CD14-positive monocyte (primary cell): ENCODE data around the gene ZNF335. TPM values are rescaled to one million over a fixed set of nuclear protein-coding genes. Genes with fewer than 3 reads are reported as not detected.
A peak's percentile ranks its signal among the peaks of the same experiment; 100 is the strongest.

Experiments used
- DNase-seq, 3 donors: peaks; one replicate each; pipeline ENCODE4 v3.0.0-alpha.2; 2011 to 2022
- H2AFZ ChIP-seq: 2 replicates; pipeline ENCODE4 v1.6.0; 2012; ENCODE audit warnings: mild to moderate bottlenecking, low read depth, low read length, inconsistent platforms; ENCODE audit not compliant: insufficient read depth, poor library complexity, severe bottlenecking
- H3K27ac ChIP-seq, 2 donors: 1 replicate in 1 of 2; 2 replicates in 1 of 2; pipeline ENCODE4 v1.5.1; 2012 to 2013; ENCODE audit warnings: low read length in 2 of 2, control low read depth in 1 of 2, inconsistent platforms in 1 of 2, low read depth in 1 of 2, mild to moderate bottlenecking in 1 of 2
- H3K27me3 ChIP-seq, 2 donors: one replicate each; pipeline versions ENCODE4 v1.6.0 to v1.6.1; 2011 to 2013; ENCODE audit warnings: low read length in 2 of 2; ENCODE audit not compliant: control insufficient read depth in 2 of 2, insufficient read depth in 2 of 2
- H3K36me3 ChIP-seq, 2 donors: replicated peaks in 1 of 2; 1 replicate in 1 of 2; 2 replicates in 1 of 2; pipeline versions ENCODE4 v1.5.1 to v1.6.1; 2012 to 2013; ENCODE audit warnings: low read length in 2 of 2, control low read depth in 1 of 2, inconsistent platforms in 1 of 2, mild to moderate bottlenecking in 1 of 2; ENCODE audit not compliant: insufficient read depth in 2 of 2, control insufficient read depth in 1 of 2
- H3K4me1 ChIP-seq, 2 donors: 1 replicate in 1 of 2; 2 replicates in 1 of 2; pipeline versions ENCODE4 v1.5.1 to v1.6.1; 2012 to 2013; ENCODE audit warnings: low read length in 2 of 2, control low read depth in 1 of 2, inconsistent platforms in 1 of 2, mild to moderate bottlenecking in 1 of 2, moderate library complexity in 1 of 2; ENCODE audit not compliant: insufficient read depth in 2 of 2, control insufficient read depth in 1 of 2
- H3K4me2 ChIP-seq: replicated peaks from 2 replicates; pipeline ENCODE3; 2012; ENCODE audit warnings: low read length, moderate library complexity, mild to moderate bottlenecking; ENCODE audit not compliant: poor library complexity, severe bottlenecking; ENCODE audit errors: extremely low read depth
- H3K4me3 ChIP-seq, 3 experiments: fragments of 200-600 bp in 1 of 3; sonication (generic) in 1 of 3; replicated peaks in 1 of 3; 1 replicate in 2 of 3; 2 replicates in 1 of 3; pipeline ENCODE4 v1.5.1; 2011 to 2013; ENCODE audit warnings: low read length in 3 of 3, mild to moderate bottlenecking in 3 of 3, control low read depth in 2 of 3, low read depth in 2 of 3, inconsistent platforms in 1 of 3, moderate library complexity in 1 of 3
- H3K79me2 ChIP-seq: 2 replicates; pipeline ENCODE4 v1.6.0; 2012; ENCODE audit warnings: mild to moderate bottlenecking, control low read depth, inconsistent platforms, low read length, moderate library complexity; ENCODE audit not compliant: insufficient read depth
- H3K9ac ChIP-seq: 2 replicates; pipeline ENCODE4 v1.6.0; 2017; ENCODE audit warnings: low read length, mild to moderate bottlenecking; ENCODE audit not compliant: insufficient read depth, poor library complexity, severe bottlenecking
- H3K9me3 ChIP-seq, 2 donors: replicated peaks in 1 of 2; 1 replicate in 1 of 2; 2 replicates in 1 of 2; pipeline versions ENCODE4 v1.5.1 to v1.6.1; 2012 to 2013; ENCODE audit warnings: low read length in 2 of 2, control low read depth in 1 of 2; ENCODE audit not compliant: control insufficient read depth in 1 of 2, insufficient read depth in 1 of 2
- H4K20me1 ChIP-seq: 2 replicates; pipeline ENCODE4 v1.6.0; 2012; ENCODE audit warnings: mild to moderate bottlenecking, low read length, control low read depth, moderate library complexity; ENCODE audit not compliant: insufficient read depth
- H3K27ac Mint-ChIP-seq, 7 donors: one replicate each; pipeline ENCODE4 v1.8.0; 2020; ENCODE audit warnings: mild to moderate bottlenecking in 7 of 7, mixed read lengths in 7 of 7, moderate library complexity in 6 of 7, inconsistent platforms in 2 of 7
- H3K27me3 Mint-ChIP-seq, 3 donors: one replicate each; pipeline ENCODE4 v1.8.0; 2021 to 2022; ENCODE audit warnings: low read depth in 3 of 3, mild to moderate bottlenecking in 3 of 3, mixed read lengths in 3 of 3, moderate library complexity in 3 of 3, inconsistent platforms in 1 of 3
- H3K36me3 Mint-ChIP-seq, 2 donors: one replicate each; pipeline ENCODE4 v1.8.0; 2020; ENCODE audit warnings: mixed read lengths in 2 of 2, inconsistent platforms in 1 of 2, mild to moderate bottlenecking in 1 of 2
- H3K4me1 Mint-ChIP-seq: one replicate; pipeline ENCODE4 v1.8.0; 2020; ENCODE audit warnings: mild to moderate bottlenecking, mixed read lengths
- H3K4me3 Mint-ChIP-seq, 2 donors: one replicate each; pipeline ENCODE4 v1.8.0; 2020; ENCODE audit warnings: mild to moderate bottlenecking in 2 of 2, mixed read lengths in 2 of 2, moderate library complexity in 1 of 2
- H3K9me3 Mint-ChIP-seq, 7 donors: one replicate each; pipeline ENCODE4 v1.8.0; 2020 to 2022; ENCODE audit warnings: mixed read lengths in 7 of 7, mild to moderate bottlenecking in 6 of 7, moderate library complexity in 6 of 7, inconsistent platforms in 2 of 7
- WGBS: methylation state at CpG from one replicate; pipeline ENCODE4 v1.1.5; 2013; ENCODE audit warnings: missing lambda C conversion rate; ENCODE audit not compliant: insufficient coverage; 5-methylcytosine and 5-hydroxymethylcytosine counted together
- intact Hi-C, 2 donors: fragments of 100-400 bp; cut with micrococcal nuclease; formaldehyde crosslinking; loops; one replicate each; pipeline versions ENCODE4 v1.15.0 to v1.15.1; 2023
- polyA plus RNA-seq, 3 donors: library from polyadenylated mRNA; depleted of rRNA in 1 of 3; unstranded in 2 of 3; stranded (reverse) in 1 of 3; fragments of 300-500 nt in 2 of 3; fragments of >200 nt in 1 of 3; fragmentation: Illumina TruSeq in 2 of 3; gene quantifications; 1 replicate in 2 of 3; 2 replicates in 1 of 3; pipeline ENCODE4 v1.2.3, GENCODE V29; 2012 to 2021
- TF ChIP-seq, protein P1 (sequence below): fragments of 200-600 bp; IDR thresholded peaks from one replicate; pipeline ENCODE4 v1.8.0; 2022; ENCODE audit warnings: antibody characterized with exemption, mild to moderate bottlenecking

Gene ZNF335
- polyA plus RNA-seq, 3 donors = 2.7 to 39.6 (median 3.1) TPM

DNA sequence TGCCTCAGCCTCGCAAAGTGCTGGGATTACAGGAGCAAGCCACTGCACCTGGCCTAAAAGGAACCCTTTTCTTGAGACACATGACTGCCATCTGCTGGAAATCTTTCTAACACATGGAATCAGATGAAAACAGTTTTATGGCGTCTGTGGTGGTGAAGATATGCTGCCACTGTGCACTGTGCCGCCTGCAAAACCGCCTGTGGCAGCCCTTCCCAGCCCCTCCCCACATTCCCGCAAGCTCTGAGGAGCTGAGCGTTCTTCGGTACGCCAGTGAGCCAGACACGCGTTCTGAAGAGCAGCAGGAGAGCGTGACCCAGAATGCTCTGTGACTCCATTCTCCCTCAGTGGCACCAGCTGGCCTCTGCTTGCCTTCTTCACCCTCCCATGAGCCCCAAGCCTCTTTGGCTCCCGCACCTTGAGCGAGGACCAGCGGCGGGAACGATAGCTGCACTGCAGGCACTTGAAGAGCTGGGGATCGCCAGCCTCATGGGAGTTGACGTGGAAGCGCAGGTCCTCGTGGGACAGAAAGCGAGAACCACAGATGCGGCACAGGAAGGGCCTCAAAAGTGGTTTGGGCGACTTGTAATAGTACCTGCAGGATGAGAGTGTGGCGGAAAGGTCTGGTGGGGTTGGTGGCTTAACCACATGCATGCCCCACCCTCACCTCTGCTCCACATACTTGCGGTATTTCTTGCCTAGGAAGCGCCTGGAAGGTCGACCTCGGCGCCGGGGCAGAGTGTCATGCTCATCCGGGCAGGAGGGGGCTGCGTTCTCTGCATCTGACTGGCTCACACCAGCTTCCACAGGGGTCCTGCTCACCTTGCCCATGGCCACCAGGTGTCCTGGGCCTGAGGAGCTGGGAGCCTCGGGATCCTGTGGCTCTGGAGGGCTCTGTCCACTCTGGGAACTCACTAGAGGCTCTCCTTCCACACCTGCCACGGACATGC, 8.7 kb downstream of the ZNF335 start:
- H3K27ac ChIP-seq = no peak overlapping the region
- Mint-ChIP-seq H3K9me3 (peaks cover 0 to 3% (median 0%) of the 10 kb centered on the region in 7 donors), H3K4me1 (peaks cover under 1% of the 10 kb centered on the region), H3K27ac (peak overlapping the region in 4 of 7 donors; percentile 4 to 51 (median 23)), H3K4me3 (no peak overlapping the region), H3K27me3 (peaks cover 0 to 2% (median 0%) of the 10 kb centered on the region in 3 donors), H3K36me3 (peaks cover 85 to 99% of the 10 kb centered on the region in 2 donors)
- H3K4me1 ChIP-seq = peaks cover under 1 to 2% of the 10 kb centered on the region in 2 donors
- H3K79me2 ChIP-seq = peaks cover 3% of the 10 kb centered on the region
- H4K20me1 ChIP-seq = peaks cover 28% of the 10 kb centered on the region
- DNase-seq = peak in 2 of 3 donors; percentile 41 to 44
- intact Hi-C loops = loop anchor here (2.0 to 5.0 kb wide), 2 partner anchors 161 to 165 kb away; no protein-coding TSS in a partner anchor
- H3K4me2 ChIP-seq = no peak overlapping the region
- WGBS = 91% methylated on average over 22 of the region's 34 CpGs
- no peaks in the 10 kb centered on the region for H3K9me3 ChIP-seq
- no peak overlapping the region for H2AFZ ChIP-seq
- peaks cover 87 to 99% of the 10 kb centered on the region in 2 donors for H3K36me3 ChIP-seq
- H3K4me3 ChIP-seq = no peak overlapping the region
- no peak overlapping the region for H3K9ac ChIP-seq
- TF ChIP-seq, protein P1, sequence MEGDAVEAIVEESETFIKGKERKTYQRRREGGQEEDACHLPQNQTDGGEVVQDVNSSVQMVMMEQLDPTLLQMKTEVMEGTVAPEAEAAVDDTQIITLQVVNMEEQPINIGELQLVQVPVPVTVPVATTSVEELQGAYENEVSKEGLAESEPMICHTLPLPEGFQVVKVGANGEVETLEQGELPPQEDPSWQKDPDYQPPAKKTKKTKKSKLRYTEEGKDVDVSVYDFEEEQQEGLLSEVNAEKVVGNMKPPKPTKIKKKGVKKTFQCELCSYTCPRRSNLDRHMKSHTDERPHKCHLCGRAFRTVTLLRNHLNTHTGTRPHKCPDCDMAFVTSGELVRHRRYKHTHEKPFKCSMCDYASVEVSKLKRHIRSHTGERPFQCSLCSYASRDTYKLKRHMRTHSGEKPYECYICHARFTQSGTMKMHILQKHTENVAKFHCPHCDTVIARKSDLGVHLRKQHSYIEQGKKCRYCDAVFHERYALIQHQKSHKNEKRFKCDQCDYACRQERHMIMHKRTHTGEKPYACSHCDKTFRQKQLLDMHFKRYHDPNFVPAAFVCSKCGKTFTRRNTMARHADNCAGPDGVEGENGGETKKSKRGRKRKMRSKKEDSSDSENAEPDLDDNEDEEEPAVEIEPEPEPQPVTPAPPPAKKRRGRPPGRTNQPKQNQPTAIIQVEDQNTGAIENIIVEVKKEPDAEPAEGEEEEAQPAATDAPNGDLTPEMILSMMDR = peak; percentile 40
- H3K27me3 ChIP-seq = no peaks in the 10 kb centered on the region

DNA sequence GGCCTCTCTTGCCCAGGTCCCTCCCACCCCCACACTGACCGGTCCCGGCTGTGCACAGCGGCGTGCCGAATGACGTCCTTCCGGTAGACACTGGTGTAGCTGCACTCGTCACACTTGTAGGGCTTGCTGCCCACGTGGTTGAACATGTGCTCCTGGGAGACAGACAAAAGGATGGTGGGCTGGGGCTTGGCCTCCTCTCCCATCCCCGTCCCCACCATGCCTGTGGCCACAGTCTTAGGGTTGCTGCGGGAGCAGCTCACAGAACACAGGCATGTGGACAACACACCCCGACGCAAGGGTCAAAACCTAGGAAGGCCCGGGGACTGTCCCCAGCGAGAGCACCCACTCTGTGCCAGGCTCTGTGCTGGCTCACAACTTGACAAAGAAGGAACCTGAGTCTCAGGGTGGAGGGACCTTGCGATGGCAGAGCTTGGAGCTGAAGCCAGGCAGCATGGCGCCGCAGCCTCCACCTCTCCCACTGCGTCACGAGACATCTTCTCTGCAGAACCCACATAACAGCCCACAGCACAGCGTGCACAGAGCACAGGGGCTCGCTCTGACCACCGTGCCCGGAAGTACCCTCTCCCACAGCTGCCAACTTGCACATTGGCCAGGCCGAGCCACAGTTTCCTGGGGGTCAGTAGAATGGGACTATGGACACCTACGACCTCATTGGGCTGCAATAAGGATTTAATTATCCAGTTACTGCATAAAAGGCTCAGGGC, 9.8 kb downstream of the ZNF335 start:
- Histone ChIP-seq H3K4me3 (no peak overlapping the region), H3K27me3 (no peaks in the 10 kb centered on the region), H3K27ac (no peak overlapping the region), H3K9me3 (no peaks in the 10 kb centered on the region), H3K4me1 (no peaks in the 10 kb centered on the region), H3K9ac (no peak overlapping the region), H3K4me2 (no peak overlapping the region), H3K79me2 (no peaks in the 10 kb centered on the region), H3K36me3 (peaks cover 87 to 99% of the 10 kb centered on the region in 2 donors), H4K20me1 (peaks cover 18% of the 10 kb centered on the region), H2AFZ (no peak overlapping the region)
- no peak for DNase-seq
- TF ChIP-seq, protein P1 = no peak
- Mint-ChIP-seq H3K4me3 (no peak overlapping the region), H3K9me3 (peaks cover 0 to 3% (median 0%) of the 10 kb centered on the region in 7 donors), H3K27ac (peak overlapping the region in 3 of 7 donors; percentile 22 to 52 (median 50)), H3K27me3 (peaks cover 0 to 2% (median 0%) of the 10 kb centered on the region in 3 donors), H3K36me3 (peaks cover 84 to 99% of the 10 kb centered on the region in 2 donors), H3K4me1 (no peaks in the 10 kb centered on the region)
- WGBS = 97% methylated on average over 22 of the region's 26 CpGs
- intact Hi-C loops = loop anchor here (2.0 to 5.0 kb wide), 2 partner anchors 160 to 163 kb away; no protein-coding TSS in a partner anchor
